Activated T-helper 17 cell treated with anti-CD3 and anti-CD28 coated beads, Interleukin-2, amount 50 U/mL, for 72 hours (primary cell): ENCODE results near the gene COL13A1. TPM values are rescaled to one million over a fixed set of nuclear protein-coding genes. Genes with fewer than 3 reads are reported as not detected.

Source experiments
- ATAC-seq: fragments of 150-1000 bp; cut with Tn5 transposase; replicated peaks from 2 replicates; pipeline ENCODE4 v1.10.0; 2021; ENCODE audit warnings: mild to moderate bottlenecking, moderate library complexity
- H3K27ac Mint-ChIP-seq: one replicate; pipeline ENCODE4 v1.8.0; 2022; ENCODE audit warnings: mixed read lengths
- H3K27me3 Mint-ChIP-seq: one replicate; pipeline ENCODE4 v1.8.0; 2022; ENCODE audit warnings: mixed read lengths
- H3K36me3 Mint-ChIP-seq: one replicate; pipeline ENCODE4 v1.8.0; 2022; ENCODE audit warnings: low read depth, mild to moderate bottlenecking, mixed read lengths
- H3K4me1 Mint-ChIP-seq: one replicate; pipeline ENCODE4 v1.8.0; 2022; ENCODE audit warnings: mixed read lengths
- H3K4me3 Mint-ChIP-seq: one replicate; pipeline ENCODE4 v1.8.0; 2022; ENCODE audit warnings: mild to moderate bottlenecking, mixed read lengths
- H3K9me3 Mint-ChIP-seq: one replicate; pipeline ENCODE4 v1.8.0; 2022; ENCODE audit warnings: mixed read lengths
- total RNA-seq, 2 donors: library from RNA; stranded (reverse); gene quantifications; one replicate each; pipeline ENCODE4 v1.2.3, GENCODE V29; 2022

COL13A1 gene
- total RNA-seq, 2 donors from 2014 or later = not detected

- no peak for ATAC-seq
- H3K27me3 Mint-ChIP-seq = peaks cover 15% of the 10 kb centered on the region
- H3K27ac Mint-ChIP-seq = no peak overlapping the region
- H3K4me3 Mint-ChIP-seq = no peak overlapping the region
- H3K4me1 Mint-ChIP-seq = no peaks in the 10 kb centered on the region
- H3K9me3 Mint-ChIP-seq = peaks cover 3% of the 10 kb centered on the region
- H3K36me3 Mint-ChIP-seq = no peaks in the 10 kb centered on the region
Measured at GRCh38 chr10:69774596-69774995, 27.1 kb upstream of the COL13A1 start.

- H3K27ac Mint-ChIP-seq = no peak overlapping the region
- H3K4me1 Mint-ChIP-seq = no peaks in the 10 kb centered on the region
- no peak overlapping the region for H3K4me3 Mint-ChIP-seq
- no peak for ATAC-seq
- no peaks in the 10 kb centered on the region for H3K36me3 Mint-ChIP-seq
- H3K27me3 Mint-ChIP-seq = peaks cover 5% of the 10 kb centered on the region
- no peaks in the 10 kb centered on the region for H3K9me3 Mint-ChIP-seq
Measured at GRCh38 chr10:69780077-69780476, 21.6 kb upstream of the COL13A1 start.

- Mint-ChIP-seq H3K4me3 (no peak overlapping the region), H3K4me1 (no peaks in the 10 kb centered on the region), H3K9me3 (no peaks in the 10 kb centered on the region), H3K36me3 (no peaks in the 10 kb centered on the region), H3K27me3 (peaks cover 4% of the 10 kb centered on the region), H3K27ac (no peak overlapping the region)
- ATAC-seq = no peak
Measured at GRCh38 chr10:69781576-69781975, 20.1 kb upstream of the COL13A1 start.

- Mint-ChIP-seq H3K36me3 (no peaks in the 10 kb centered on the region), H3K4me1 (no peaks in the 10 kb centered on the region), H3K27ac (no peak overlapping the region), H3K27me3 (no peaks in the 10 kb centered on the region), H3K4me3 (no peak overlapping the region), H3K9me3 (no peaks in the 10 kb centered on the region)
- ATAC-seq = no peak
Measured at GRCh38 chr10:69783515-69783914, 18.2 kb upstream of the COL13A1 start.

- H3K36me3 Mint-ChIP-seq = no peaks in the 10 kb centered on the region
- no peaks in the 10 kb centered on the region for H3K9me3 Mint-ChIP-seq
- ATAC-seq = no peak
- no peak overlapping the region for H3K4me3 Mint-ChIP-seq
- no peaks in the 10 kb centered on the region for H3K4me1 Mint-ChIP-seq
- no peak overlapping the region for H3K27ac Mint-ChIP-seq
- peaks cover 4% of the 10 kb centered on the region for H3K27me3 Mint-ChIP-seq
Measured at GRCh38 chr10:69786791-69787190, 14.9 kb upstream of the COL13A1 start.

GRCh38 chr10:69787681-69788080 lies 14.0 kb upstream of the COL13A1 start:
- ATAC-seq = no peak
- Mint-ChIP-seq H3K4me3 (no peak overlapping the region), H3K9me3 (no peaks in the 10 kb centered on the region), H3K36me3 (no peaks in the 10 kb centered on the region), H3K27ac (no peak overlapping the region), H3K4me1 (no peaks in the 10 kb centered on the region), H3K27me3 (peaks cover 7% of the 10 kb centered on the region)

- no peak overlapping the region for H3K27ac Mint-ChIP-seq
- H3K27me3 Mint-ChIP-seq = peaks cover 8% of the 10 kb centered on the region
- no peaks in the 10 kb centered on the region for H3K9me3 Mint-ChIP-seq
- H3K4me3 Mint-ChIP-seq = no peak overlapping the region
- no peaks in the 10 kb centered on the region for H3K36me3 Mint-ChIP-seq
- no peaks in the 10 kb centered on the region for H3K4me1 Mint-ChIP-seq
- ATAC-seq = no peak
Measured at GRCh38 chr10:69789164-69789576, 12.5 kb upstream of the COL13A1 start.

GRCh38 chr10:69791812-69792211 lies 9.9 kb upstream of the COL13A1 start:
- Mint-ChIP-seq H3K36me3 (no peaks in the 10 kb centered on the region), H3K27ac (no peak overlapping the region), H3K4me1 (no peaks in the 10 kb centered on the region), H3K4me3 (no peak overlapping the region), H3K9me3 (peaks cover 7% of the 10 kb centered on the region), H3K27me3 (peaks cover 22% of the 10 kb centered on the region)
- ATAC-seq = no peak

GRCh38 chr10:69792341-69792740 lies 9.4 kb upstream of the COL13A1 start:
- Mint-ChIP-seq H3K27ac (no peak overlapping the region), H3K4me3 (no peak overlapping the region), H3K9me3 (peaks cover 7% of the 10 kb centered on the region), H3K36me3 (no peaks in the 10 kb centered on the region), H3K4me1 (no peaks in the 10 kb centered on the region), H3K27me3 (peaks cover 24% of the 10 kb centered on the region)
- no peak for ATAC-seq

- no peaks in the 10 kb centered on the region for H3K4me1 Mint-ChIP-seq
- H3K27ac Mint-ChIP-seq = no peak overlapping the region
- peaks cover 7% of the 10 kb centered on the region for H3K9me3 Mint-ChIP-seq
- H3K27me3 Mint-ChIP-seq = peaks cover 41% of the 10 kb centered on the region
- ATAC-seq = no peak
- H3K4me3 Mint-ChIP-seq = no peak overlapping the region
- H3K36me3 Mint-ChIP-seq = no peaks in the 10 kb centered on the region
Measured at GRCh38 chr10:69794673-69795072, 7.0 kb upstream of the COL13A1 start.

- Mint-ChIP-seq H3K9me3 (peaks cover 7% of the 10 kb centered on the region), H3K4me1 (no peaks in the 10 kb centered on the region), H3K36me3 (no peaks in the 10 kb centered on the region), H3K27ac (no peak overlapping the region), H3K27me3 (peaks cover 44% of the 10 kb centered on the region), H3K4me3 (no peak overlapping the region)
- ATAC-seq = no peak
Measured at GRCh38 chr10:69795242-69795934, 6.3 kb upstream of the COL13A1 start.

- Mint-ChIP-seq H3K36me3 (no peaks in the 10 kb centered on the region), H3K27ac (no peak overlapping the region), H3K27me3 (peaks cover 51% of the 10 kb centered on the region), H3K4me1 (no peaks in the 10 kb centered on the region), H3K9me3 (peaks cover 7% of the 10 kb centered on the region), H3K4me3 (no peak overlapping the region)
- no peak for ATAC-seq
Measured at GRCh38 chr10:69797959-69798358, 3.7 kb upstream of the COL13A1 start.

- no peak for ATAC-seq
- Mint-ChIP-seq H3K4me3 (no peak overlapping the region), H3K27me3 (peaks cover 64% of the 10 kb centered on the region), H3K9me3 (peaks cover 7% of the 10 kb centered on the region), H3K4me1 (no peaks in the 10 kb centered on the region), H3K27ac (no peak overlapping the region), H3K36me3 (no peaks in the 10 kb centered on the region)
Measured at GRCh38 chr10:69800109-69800508, 1.6 kb upstream of the COL13A1 start.

- peaks cover 66% of the 10 kb centered on the region for H3K27me3 Mint-ChIP-seq
- no peak overlapping the region for H3K27ac Mint-ChIP-seq
- H3K4me1 Mint-ChIP-seq = no peaks in the 10 kb centered on the region
- ATAC-seq = no peak
- H3K36me3 Mint-ChIP-seq = no peaks in the 10 kb centered on the region
- peaks cover 5% of the 10 kb centered on the region for H3K9me3 Mint-ChIP-seq
- H3K4me3 Mint-ChIP-seq = peak overlapping the region; percentile 59
Measured at GRCh38 chr10:69800665-69801064, 1.0 kb upstream of the COL13A1 start.

- H3K36me3 Mint-ChIP-seq = no peaks in the 10 kb centered on the region
- no peak overlapping the region for H3K27ac Mint-ChIP-seq
- ATAC-seq = peak; percentile 32
- H3K27me3 Mint-ChIP-seq = peaks cover 62% of the 10 kb centered on the region
- H3K4me1 Mint-ChIP-seq = no peaks in the 10 kb centered on the region
- H3K9me3 Mint-ChIP-seq = peaks cover 1% of the 10 kb centered on the region
- peak overlapping the region; percentile 59 for H3K4me3 Mint-ChIP-seq
Measured at GRCh38 chr10:69801094-69801433, 642 bp upstream of the COL13A1 start.
